Smooth muscle cell (in vitro differentiated cells): ENCODE data around the gene RARA. TPM values are rescaled to one million over a fixed set of nuclear protein-coding genes. Genes with fewer than 3 reads are reported as not detected.
"Not testable (repeated sequence)": the region's sequence is repeated elsewhere in the genome, so short reads cannot be mapped to it uniquely, and the experiment has no call there.

Source experiments
- DNase-seq: peaks from one replicate; lab custom pipeline; 2025; ENCODE audit not compliant: unreplicated experiment; lab: John Stamatoyannopoulos, UW
- H2AFZ ChIP-seq: fragments of 200-600 bp; sonication (generic); 2 replicates; pipeline ENCODE4 v1.6.0; 2016; ENCODE audit warnings: antibody characterized with exemption, low read depth, mild to moderate bottlenecking
- H3F3A ChIP-seq: fragments of 200-600 bp; sonication (generic); 2 replicates; pipeline ENCODE4 v1.6.0; 2017; ENCODE audit warnings: antibody characterized with exemption, low read depth
- H3K27ac ChIP-seq: fragments of 200-600 bp; sonication (generic); 2 replicates; pipeline ENCODE4 v1.5.1; 2016; ENCODE audit warnings: low read depth, mild to moderate bottlenecking
- H3K27me3 ChIP-seq: fragments of 200-600 bp; sonication (generic); 2 replicates; pipeline ENCODE4 v1.6.1; 2016; ENCODE audit warnings: low read depth, mild to moderate bottlenecking
- H3K36me3 ChIP-seq: fragments of 200-600 bp; sonication (generic); 2 replicates; pipeline ENCODE4 v1.5.1; 2016; ENCODE audit warnings: low read depth
- H3K4me1 ChIP-seq: fragments of 200-600 bp; sonication (generic); 2 replicates; pipeline ENCODE4 v1.5.1; 2016; ENCODE audit warnings: low read depth
- H3K4me2 ChIP-seq: fragments of 200-600 bp; sonication (generic); 2 replicates; pipeline ENCODE4 v1.6.0; 2016; ENCODE audit warnings: mild to moderate bottlenecking
- H3K4me3 ChIP-seq: fragments of 200-600 bp; sonication (generic); 2 replicates; pipeline ENCODE4 v1.5.1; 2016; ENCODE audit warnings: mild to moderate bottlenecking
- H3K79me2 ChIP-seq: fragments of 200-600 bp; sonication (generic); 2 replicates; pipeline ENCODE4 v1.6.0; 2016; ENCODE audit warnings: low read depth, mild to moderate bottlenecking
- H3K9ac ChIP-seq: fragments of 200-600 bp; sonication (generic); 2 replicates; pipeline ENCODE4 v1.6.0; 2016; ENCODE audit warnings: low read depth
- H3K9me3 ChIP-seq: fragments of 200-600 bp; sonication (generic); replicated peaks from 2 replicates; pipeline ENCODE4 v1.5.1; 2016; ENCODE audit warnings: low read depth
- H4K20me1 ChIP-seq: fragments of 200-600 bp; sonication (generic); 2 replicates; pipeline ENCODE4 v1.6.0; 2016; ENCODE audit warnings: low read depth
- WGBS: methylation state at CpG from one replicate; pipeline ENCODE4 v1.1.7; 2016; ENCODE audit warnings: low lambda C conversion rate; 5-methylcytosine and 5-hydroxymethylcytosine counted together
- polyA plus RNA-seq: library from polyadenylated mRNA; unstranded; fragments of >200 nt; fragmentation: Nextera tagmentation; extraction: Ambion mirVana; gene quantifications from 2 replicates; pipeline ENCODE4 v1.2.1, GENCODE V29; 2016
- total RNA-seq: library from RNA; depleted of rRNA; stranded (reverse); fragments of >200 nt; gene quantifications from 2 replicates; pipeline ENCODE4 v1.2.3, GENCODE V29; 2014
- TF ChIP-seq, protein P1 (sequence below): fragments of 200-600 bp; sonication (generic); IDR thresholded peaks from 2 replicates; pipeline ENCODE4 v1.5.1; 2017; ENCODE audit warnings: borderline replicate concordance, mild to moderate bottlenecking, antibody characterized with exemption; ENCODE audit not compliant: insufficient read depth, poor library complexity, severe bottlenecking

The RARA gene
- total and polyA plus RNA-seq, 2 experiments from 2014 or later: 22.1 to 22.5 TPM

DNA sequence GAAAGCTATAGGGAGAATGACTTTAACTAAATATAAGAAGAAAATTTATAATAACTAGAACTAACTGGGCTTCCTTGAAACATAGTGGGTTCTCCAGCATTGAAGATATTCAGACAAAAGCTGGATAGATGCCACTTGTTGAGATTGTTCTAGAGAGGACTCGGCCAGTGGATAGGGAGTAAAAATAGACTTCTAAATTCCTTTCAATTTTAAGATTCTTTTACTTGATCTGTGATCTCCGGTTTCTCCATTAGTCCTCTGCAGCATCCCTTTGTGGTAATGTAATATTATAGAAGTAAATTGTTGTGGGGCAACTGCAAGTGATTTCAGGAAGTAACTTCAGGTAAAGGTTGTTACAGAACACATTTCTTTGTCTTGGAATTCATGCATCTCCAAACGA is 10.3 kb upstream of the RARA start:
- no peaks in the 10 kb centered on the region for H3K27me3 ChIP-seq
- H3F3A ChIP-seq: peaks cover 12% of the 10 kb centered on the region
- peaks cover under 1% of the 10 kb centered on the region for H4K20me1 ChIP-seq
- TF ChIP-seq, protein P1, sequence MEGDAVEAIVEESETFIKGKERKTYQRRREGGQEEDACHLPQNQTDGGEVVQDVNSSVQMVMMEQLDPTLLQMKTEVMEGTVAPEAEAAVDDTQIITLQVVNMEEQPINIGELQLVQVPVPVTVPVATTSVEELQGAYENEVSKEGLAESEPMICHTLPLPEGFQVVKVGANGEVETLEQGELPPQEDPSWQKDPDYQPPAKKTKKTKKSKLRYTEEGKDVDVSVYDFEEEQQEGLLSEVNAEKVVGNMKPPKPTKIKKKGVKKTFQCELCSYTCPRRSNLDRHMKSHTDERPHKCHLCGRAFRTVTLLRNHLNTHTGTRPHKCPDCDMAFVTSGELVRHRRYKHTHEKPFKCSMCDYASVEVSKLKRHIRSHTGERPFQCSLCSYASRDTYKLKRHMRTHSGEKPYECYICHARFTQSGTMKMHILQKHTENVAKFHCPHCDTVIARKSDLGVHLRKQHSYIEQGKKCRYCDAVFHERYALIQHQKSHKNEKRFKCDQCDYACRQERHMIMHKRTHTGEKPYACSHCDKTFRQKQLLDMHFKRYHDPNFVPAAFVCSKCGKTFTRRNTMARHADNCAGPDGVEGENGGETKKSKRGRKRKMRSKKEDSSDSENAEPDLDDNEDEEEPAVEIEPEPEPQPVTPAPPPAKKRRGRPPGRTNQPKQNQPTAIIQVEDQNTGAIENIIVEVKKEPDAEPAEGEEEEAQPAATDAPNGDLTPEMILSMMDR: no peak
- WGBS: 75% methylated on average over 3 of the region's 3 CpGs
- H3K27ac ChIP-seq: no peak overlapping the region
- no peak overlapping the region for H3K9ac ChIP-seq
- no peak for DNase-seq
- H3K4me3 ChIP-seq: no peak overlapping the region
- H3K9me3 ChIP-seq: no peaks in the 10 kb centered on the region
- peaks cover 14% of the 10 kb centered on the region for H3K4me1 ChIP-seq
- no peak overlapping the region for H3K4me2 ChIP-seq
- no peaks in the 10 kb centered on the region for H3K79me2 ChIP-seq
- H2AFZ ChIP-seq: no peak overlapping the region
- no peaks in the 10 kb centered on the region for H3K36me3 ChIP-seq

DNA sequence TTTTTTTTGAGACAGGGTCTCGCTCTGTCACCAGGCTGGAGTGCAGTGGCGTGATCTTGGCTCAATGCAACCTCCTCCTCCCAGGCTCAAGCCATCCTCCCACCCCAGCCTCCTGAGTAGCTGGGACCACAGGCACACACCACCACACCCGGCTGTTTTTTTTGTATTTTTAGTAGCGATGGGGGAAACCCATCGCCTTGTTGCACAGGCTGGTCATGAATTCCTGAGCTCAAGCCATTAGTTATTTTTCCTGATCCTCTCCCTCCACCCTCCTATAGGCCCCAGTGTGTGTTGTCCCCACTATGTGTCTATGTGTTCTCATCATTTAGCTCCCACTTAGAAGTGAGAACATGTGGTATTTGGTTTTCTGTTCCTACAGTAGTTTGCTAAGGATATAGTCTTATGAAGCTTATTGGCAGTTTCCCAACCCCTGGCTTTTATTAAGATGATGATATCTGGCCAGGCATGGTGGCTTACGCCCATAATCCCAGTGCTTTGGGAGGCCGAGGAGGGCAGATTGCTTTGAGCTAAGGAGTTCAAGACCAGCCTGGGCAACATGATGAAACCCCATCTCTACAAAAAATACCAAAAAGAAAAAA is 9.7 kb upstream of the RARA start:
- H3K4me3 ChIP-seq, H2AFZ ChIP-seq, H3K4me2 ChIP-seq, H3K9me3 ChIP-seq, DNase-seq, H3K36me3 ChIP-seq, H3K9ac ChIP-seq, H3K79me2 ChIP-seq, H3K27ac ChIP-seq, H3K27me3 ChIP-seq, H4K20me1 ChIP-seq: not testable (repeated sequence)
- 84% methylated on average over 7 of the region's 7 CpGs for WGBS
- H3F3A ChIP-seq: peaks cover 15% of the 10 kb centered on the region
- peaks cover 19% of the 10 kb centered on the region for H3K4me1 ChIP-seq

DNA sequence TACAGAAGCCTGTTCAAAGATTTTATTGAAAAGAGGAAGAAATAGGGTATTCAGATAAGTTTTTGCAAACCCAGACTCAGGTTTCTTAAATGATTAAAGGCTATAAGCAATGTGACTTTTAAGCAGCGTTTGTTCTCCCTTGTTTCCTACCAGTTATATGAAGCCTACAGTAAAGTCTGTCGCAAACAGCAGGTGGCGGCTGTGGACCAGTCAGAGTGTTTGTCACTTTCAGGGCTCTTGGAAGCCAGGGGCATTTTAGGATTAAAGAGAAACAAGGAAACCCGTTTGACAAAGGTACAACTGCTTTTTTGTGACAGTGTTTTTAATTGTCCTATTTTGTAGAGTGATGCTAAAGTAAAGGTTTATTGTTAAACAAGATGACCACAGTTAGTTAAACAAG is 7.7 kb upstream of the RARA start:
- Histone ChIP-seq H3K9me3 (no peaks in the 10 kb centered on the region), H4K20me1 (peaks cover 7% of the 10 kb centered on the region), H3K4me2 (no peak overlapping the region), H3K4me1 (peaks cover 12% of the 10 kb centered on the region), H3F3A (peaks cover 20% of the 10 kb centered on the region), H3K4me3 (no peak overlapping the region), H3K27ac (no peak overlapping the region), H2AFZ (no peak overlapping the region), H3K36me3 (no peaks in the 10 kb centered on the region), H3K27me3 (no peaks in the 10 kb centered on the region), H3K79me2 (no peaks in the 10 kb centered on the region), H3K9ac (no peak overlapping the region)
- 84% methylated on average over 4 of the region's 4 CpGs for WGBS
- no peak for DNase-seq
- TF ChIP-seq, protein P1: no peak

DNA sequence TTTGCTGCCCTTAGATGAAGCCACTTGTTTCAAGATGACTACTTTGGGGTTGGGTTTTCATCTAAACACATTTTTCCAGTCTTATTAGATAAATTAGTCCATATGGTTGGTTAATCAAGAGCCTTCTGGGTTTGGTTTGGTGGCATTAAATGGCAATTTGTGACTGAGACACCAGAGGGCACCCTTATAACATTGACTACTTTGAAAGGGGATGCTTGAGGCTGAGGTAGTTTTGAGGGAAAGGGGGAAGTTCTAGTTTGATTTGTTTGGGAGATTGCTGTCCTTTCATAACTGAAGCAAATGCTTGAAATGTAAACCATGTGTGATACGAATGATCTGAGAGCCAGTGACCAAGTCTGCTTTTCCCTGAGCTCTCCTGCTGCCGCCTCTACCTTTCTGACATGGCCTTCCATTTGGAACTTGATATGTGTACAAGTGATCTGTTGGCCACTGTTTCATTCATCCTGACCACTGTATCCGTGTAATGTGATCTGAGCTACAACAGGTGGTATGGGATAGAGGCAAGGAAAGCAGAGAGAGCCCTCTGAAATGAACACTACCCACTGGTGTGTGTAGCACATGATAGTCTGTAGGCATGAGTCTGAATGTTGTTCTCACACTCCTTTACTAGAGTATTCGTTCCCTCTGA is 5.8 kb upstream of the RARA start:
- Histone ChIP-seq H3K36me3 (no peaks in the 10 kb centered on the region), H3K4me1 (peaks cover 27% of the 10 kb centered on the region), H3K27ac (peak overlapping the region; percentile 90), H3K79me2 (no peaks in the 10 kb centered on the region), H3K9ac (no peak overlapping the region), H2AFZ (no peak overlapping the region), H3K27me3 (no peaks in the 10 kb centered on the region), H3K4me2 (peak overlapping the region; percentile 70), H4K20me1 (peaks cover 7% of the 10 kb centered on the region), H3K9me3 (no peaks in the 10 kb centered on the region), H3K4me3 (no peak overlapping the region), H3F3A (peaks cover 31% of the 10 kb centered on the region)
- 55% methylated on average over 4 of the region's 4 CpGs for WGBS
- no peak for DNase-seq
- TF ChIP-seq, protein P1: peak; percentile 65
